H9 (cell line): Measurements from ENCODE around the gene NUP98. TPM values are rescaled to one million over a fixed set of nuclear protein-coding genes. Genes with fewer than 3 reads are reported as not detected.

ENCODE experiments used
- DNase-seq: peaks from one replicate; pipeline ENCODE4 v3.0.0-alpha.2; 2017
- H2AFZ ChIP-seq: one replicate; pipeline ENCODE4 v1.6.1; 2013; ENCODE audit warnings: mild to moderate bottlenecking, low read length, control low read depth, moderate library complexity
- H2AK5ac ChIP-seq: 2 replicates; pipeline ENCODE4 v1.6.1; 2013; ENCODE audit warnings: low read length, control low read depth, mixed read lengths; ENCODE audit not compliant: insufficient read length
- H2BK120ac ChIP-seq: one replicate; pipeline ENCODE4 v1.6.1; 2013; ENCODE audit warnings: low read depth, mild to moderate bottlenecking, low read length, control low read depth, inconsistent platforms; ENCODE audit not compliant: poor library complexity, severe bottlenecking
- H2BK12ac ChIP-seq: 2 replicates; pipeline ENCODE4 v1.6.1; 2013; ENCODE audit warnings: low read length, control low read depth, mixed read lengths, low read depth; ENCODE audit not compliant: insufficient read length
- H2BK15ac ChIP-seq: 2 replicates; pipeline ENCODE4 v1.6.1; 2013; ENCODE audit warnings: low read depth, low read length, control low read depth
- H2BK20ac ChIP-seq: one replicate; pipeline ENCODE4 v1.6.1; 2013; ENCODE audit warnings: low read depth, mild to moderate bottlenecking, low read length, control low read depth, inconsistent platforms; ENCODE audit not compliant: poor library complexity, severe bottlenecking
- H2BK5ac ChIP-seq: 2 replicates; pipeline ENCODE4 v1.6.1; 2013; ENCODE audit warnings: low read length, control low read depth, mixed read lengths; ENCODE audit not compliant: insufficient read length
- H3K14ac ChIP-seq: 2 replicates; pipeline ENCODE4 v1.6.1; 2013; ENCODE audit warnings: low read length, control low read depth; ENCODE audit not compliant: insufficient read depth
- H3K18ac ChIP-seq: 2 replicates; pipeline ENCODE4 v1.6.1; 2013; ENCODE audit warnings: low read depth, mild to moderate bottlenecking, mixed read lengths, low read length, control low read depth; ENCODE audit not compliant: insufficient read length
- H3K23ac ChIP-seq: 2 replicates; pipeline ENCODE4 v1.6.1; 2013; ENCODE audit warnings: low read length, control low read depth, mixed read lengths, low read depth; ENCODE audit not compliant: insufficient read length
- H3K23me2 ChIP-seq: 2 replicates; pipeline ENCODE4 v1.6.1; 2013; ENCODE audit warnings: low read depth, mild to moderate bottlenecking, mixed read lengths, low read length, control low read depth; ENCODE audit not compliant: insufficient read length, poor library complexity, severe bottlenecking
- H3K27ac ChIP-seq: 2 replicates; pipeline ENCODE4 v1.5.1; 2013; ENCODE audit warnings: low read length, control low read depth, mixed read lengths, low read depth; ENCODE audit not compliant: insufficient read length
- H3K27me3 ChIP-seq: 2 replicates; pipeline ENCODE4 v1.6.1; 2013; ENCODE audit warnings: low read length, control low read depth, inconsistent platforms; ENCODE audit not compliant: insufficient read depth
- H3K4ac ChIP-seq: 2 replicates; pipeline ENCODE4 v1.6.1; 2013; ENCODE audit warnings: low read depth, mild to moderate bottlenecking, control low read depth, inconsistent platforms, low read length, moderate library complexity
- H3K4me1 ChIP-seq: 2 replicates; pipeline ENCODE4 v1.6.1; 2013; ENCODE audit warnings: low read length, control low read depth, inconsistent platforms; ENCODE audit not compliant: insufficient read depth
- H3K4me2 ChIP-seq: 2 replicates; pipeline ENCODE4 v1.6.1; 2013; ENCODE audit warnings: low read length, control low read depth, mixed read lengths; ENCODE audit not compliant: insufficient read length, insufficient read depth
- H3K56ac ChIP-seq: 2 replicates; pipeline ENCODE4 v1.6.1; 2013; ENCODE audit warnings: low read depth, mild to moderate bottlenecking, mixed read lengths, low read length, control low read depth; ENCODE audit not compliant: insufficient read length
- H3K79me1 ChIP-seq: 2 replicates; pipeline ENCODE4 v1.6.1; 2013; ENCODE audit warnings: low read depth, mild to moderate bottlenecking, moderate library complexity, low read length, control low read depth, inconsistent platforms; ENCODE audit not compliant: insufficient read depth, poor library complexity, severe bottlenecking
- H3K79me2 ChIP-seq: 2 replicates; pipeline ENCODE4 v1.6.1; 2013; ENCODE audit warnings: low read length, control low read depth, inconsistent platforms; ENCODE audit not compliant: insufficient read depth
- H3K9ac ChIP-seq: 2 replicates; pipeline ENCODE4 v1.6.1; 2013; ENCODE audit warnings: low read length, control low read depth, mixed read lengths; ENCODE audit not compliant: insufficient read length; ENCODE audit errors: extremely low read depth
- H3K9me3 ChIP-seq: one replicate; pipeline ENCODE4 v1.6.1; 2013; ENCODE audit warnings: low read depth, low read length, inconsistent platforms; ENCODE audit not compliant: control insufficient read depth
- H3T11ph ChIP-seq: one replicate; pipeline ENCODE4 v1.6.1; 2013; ENCODE audit warnings: mild to moderate bottlenecking, low read length, control low read depth, inconsistent platforms
- H4K20me1 ChIP-seq: one replicate; pipeline ENCODE4 v1.6.1; 2013; ENCODE audit not compliant: control insufficient read depth, insufficient read length, insufficient read depth
- H4K5ac ChIP-seq: 2 replicates; pipeline ENCODE4 v1.6.1; 2013; ENCODE audit warnings: low read depth, mild to moderate bottlenecking, mixed read lengths, low read length, control low read depth; ENCODE audit not compliant: insufficient read length
- H4K8ac ChIP-seq: replicated peaks from 2 replicates; pipeline ENCODE4 v1.6.1; 2013; ENCODE audit warnings: low read length, control low read depth, mixed read lengths, low read depth; ENCODE audit not compliant: insufficient read length
- H4K91ac ChIP-seq: 2 replicates; pipeline ENCODE4 v1.6.1; 2013; ENCODE audit warnings: low read depth, mild to moderate bottlenecking, moderate library complexity, mixed read lengths, low read length, control low read depth; ENCODE audit not compliant: insufficient read length
- H3K27ac Mint-ChIP-seq, 3 experiments: 2 replicates in 2 of 3; 3 replicates in 1 of 3; pipeline ENCODE4 v1.8.0; 2020 to 2021; ENCODE audit warnings: mixed read lengths in 3 of 3, mild to moderate bottlenecking in 1 of 3, moderate library complexity in 1 of 3
- H3K27me3 Mint-ChIP-seq: 2 replicates; pipeline ENCODE4 v1.8.0; 2021; ENCODE audit warnings: low read depth, mild to moderate bottlenecking, moderate library complexity, mixed read lengths
- H3K36me3 Mint-ChIP-seq, 3 experiments: 2 replicates in 2 of 3; 3 replicates in 1 of 3; pipeline ENCODE4 v1.8.0; 2020 to 2021; ENCODE audit warnings: low read depth in 3 of 3, mixed read lengths in 3 of 3; ENCODE audit not compliant: insufficient read depth in 1 of 3
- H3K4me1 Mint-ChIP-seq, 2 experiments: 2 replicates each; pipeline ENCODE4 v1.8.0; 2020; ENCODE audit warnings: mixed read lengths in 2 of 2
- H3K4me3 Mint-ChIP-seq, 2 experiments: 2 replicates in 1 of 2; 3 replicates in 1 of 2; pipeline ENCODE4 v1.8.0; 2020 to 2021; ENCODE audit warnings: mild to moderate bottlenecking in 2 of 2, mixed read lengths in 2 of 2, moderate library complexity in 1 of 2
- H3K9me3 Mint-ChIP-seq, 2 experiments: 2 replicates in 1 of 2; 3 replicates in 1 of 2; pipeline ENCODE4 v1.8.0; 2020; ENCODE audit warnings: mild to moderate bottlenecking in 2 of 2, mixed read lengths in 2 of 2, moderate library complexity in 1 of 2
- WGBS: extraction: QIAGEN DNeasy Blood & Tissue Kit; methylation state at CpG from one replicate; pipeline ENCODE4 v1.1.7; 2013; ENCODE audit warnings: missing lambda C conversion rate, low lambda C conversion rate, mixed read lengths; ENCODE audit not compliant: insufficient read length; ENCODE audit errors: extremely low coverage; 5-methylcytosine and 5-hydroxymethylcytosine counted together
- total RNA-seq: library from RNA; stranded (reverse); gene quantifications from 2 replicates; pipeline ENCODE4 v1.2.1, GENCODE V29; 2021
- TF ChIP-seq, protein P1 (sequence below): fragments of 200-600 bp; sonication (generic); conservative IDR thresholded peaks from 3 replicates; pipeline ENCODE4 v1.8.0; 2021; ENCODE audit warnings: antibody characterized with exemption, mild to moderate bottlenecking

The NUP98 gene
- total RNA-seq, 1 experiment from 2014 or later: 105 TPM

DNA sequence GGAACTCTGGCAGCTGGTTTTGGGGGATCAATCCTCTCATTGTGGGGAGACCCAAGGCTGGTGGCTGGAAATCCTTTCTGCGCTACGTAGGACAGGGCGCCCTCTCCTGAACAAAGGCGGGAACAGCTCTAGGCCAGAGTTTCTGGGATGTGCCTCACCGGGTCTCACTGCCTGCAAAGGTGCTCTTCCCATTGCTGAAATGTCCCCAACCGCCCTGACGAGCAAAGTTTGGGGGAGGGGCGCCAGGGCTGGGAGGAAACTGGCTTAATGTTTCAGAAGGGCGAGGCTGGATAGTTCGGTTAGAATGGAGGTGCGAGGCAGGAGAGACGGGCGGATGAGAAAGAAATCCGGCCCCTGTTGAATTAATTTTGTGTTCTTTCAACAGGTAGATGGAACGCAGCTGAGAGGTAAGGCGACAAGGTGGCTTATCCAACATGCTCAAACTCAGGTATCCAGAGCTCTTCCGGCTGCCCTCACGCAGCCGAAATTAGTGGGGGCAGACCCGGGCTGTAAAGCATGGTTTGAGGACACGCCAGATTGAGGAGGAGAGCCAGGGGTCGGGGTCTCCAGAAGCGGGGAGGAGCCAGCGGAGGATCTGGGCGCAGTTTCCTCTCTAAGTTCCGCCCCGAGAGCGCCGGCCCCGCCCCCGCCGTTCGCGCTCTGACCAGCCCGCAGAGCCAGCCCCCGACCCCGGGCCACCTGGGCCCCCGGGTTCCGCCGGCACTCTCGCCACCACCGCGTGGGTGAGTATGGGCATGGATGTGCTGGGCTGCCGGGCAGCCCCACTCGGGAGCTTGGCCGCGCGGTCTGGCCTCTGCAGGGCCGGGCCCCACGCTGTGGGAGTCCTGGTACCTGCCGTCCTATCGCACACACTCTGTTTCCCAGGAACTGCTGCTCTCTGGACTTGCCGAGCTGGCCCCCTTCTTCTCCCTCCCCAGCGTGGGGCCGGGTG, 10.8 kb upstream of the NUP98 start, which contains the start of gene PGAP2:
TSS of gene PGAP2 (plus strand) at position 652 of the 952 bp plus-strand sequence. CDS start 2,700 bp downstream, outside the sequence.
- H3K9me3 ChIP-seq: no peaks in the 10 kb centered on the region
- TF ChIP-seq, protein P1, sequence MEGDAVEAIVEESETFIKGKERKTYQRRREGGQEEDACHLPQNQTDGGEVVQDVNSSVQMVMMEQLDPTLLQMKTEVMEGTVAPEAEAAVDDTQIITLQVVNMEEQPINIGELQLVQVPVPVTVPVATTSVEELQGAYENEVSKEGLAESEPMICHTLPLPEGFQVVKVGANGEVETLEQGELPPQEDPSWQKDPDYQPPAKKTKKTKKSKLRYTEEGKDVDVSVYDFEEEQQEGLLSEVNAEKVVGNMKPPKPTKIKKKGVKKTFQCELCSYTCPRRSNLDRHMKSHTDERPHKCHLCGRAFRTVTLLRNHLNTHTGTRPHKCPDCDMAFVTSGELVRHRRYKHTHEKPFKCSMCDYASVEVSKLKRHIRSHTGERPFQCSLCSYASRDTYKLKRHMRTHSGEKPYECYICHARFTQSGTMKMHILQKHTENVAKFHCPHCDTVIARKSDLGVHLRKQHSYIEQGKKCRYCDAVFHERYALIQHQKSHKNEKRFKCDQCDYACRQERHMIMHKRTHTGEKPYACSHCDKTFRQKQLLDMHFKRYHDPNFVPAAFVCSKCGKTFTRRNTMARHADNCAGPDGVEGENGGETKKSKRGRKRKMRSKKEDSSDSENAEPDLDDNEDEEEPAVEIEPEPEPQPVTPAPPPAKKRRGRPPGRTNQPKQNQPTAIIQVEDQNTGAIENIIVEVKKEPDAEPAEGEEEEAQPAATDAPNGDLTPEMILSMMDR: peak; percentile 80
- H3K79me2 ChIP-seq: 0 out of 2 replicates have a peak, but pooled peaks cover 2% of the 10 kb centered on the region
- H2BK120ac ChIP-seq: no peak within 1 kb of the TSS
- no peak within 1 kb of the TSS for H4K5ac ChIP-seq
- H3K4me2 ChIP-seq: peak within 1 kb of the TSS; percentile 76
- no peak within 1 kb of the TSS for H4K8ac ChIP-seq
- Mint-ChIP-seq H3K27ac (peak within 1 kb of the TSS; percentile 94 to 96 (median 95)), H3K4me1 (peaks cover 14 to 17% of the 10 kb centered on the region in 2 experiments), H3K4me3 (peak within 1 kb of the TSS; percentile 86 to 98), H3K36me3 (peaks cover 0 to 5% (median 0%) of the 10 kb centered on the region in 3 experiments; a peak in 2 of 7 replicates), H3K27me3 (no peaks in the 10 kb centered on the region), H3K9me3 (no peaks in the 10 kb centered on the region)
- H3K23me2 ChIP-seq: peaks cover 9% of the 10 kb centered on the region
- H3K79me1 ChIP-seq: no peaks in the 10 kb centered on the region
- no peak within 1 kb of the TSS for H3T11ph ChIP-seq
- 0 out of 2 replicates have a peak within 1 kb of the TSS, but pooled peaks have one; percentile 62 for H3K14ac ChIP-seq
- no peak within 1 kb of the TSS for H2BK12ac ChIP-seq
- H3K27ac ChIP-seq: no peak within 1 kb of the TSS
- H2AK5ac ChIP-seq: no peak within 1 kb of the TSS
- peak within 1 kb of the TSS; percentile 51 for H3K18ac ChIP-seq
- H2BK5ac ChIP-seq: no peak within 1 kb of the TSS
- H3K27me3 ChIP-seq: no peaks in the 10 kb centered on the region
- H2AFZ ChIP-seq: peak within 1 kb of the TSS; percentile 41
- DNase-seq: peak; percentile 89
- H3K9ac ChIP-seq: peak within 1 kb of the TSS; percentile 56
- no peak within 1 kb of the TSS for H3K4ac ChIP-seq
- H3K23ac ChIP-seq: no peak within 1 kb of the TSS
- no peaks in the 10 kb centered on the region for H4K20me1 ChIP-seq
- H2BK15ac ChIP-seq: no peak within 1 kb of the TSS
- H3K56ac ChIP-seq: no peak within 1 kb of the TSS
- WGBS: no CpG with 5 or more reads among the region's 55 CpGs
- no peak within 1 kb of the TSS for H2BK20ac ChIP-seq
- no peak within 1 kb of the TSS for H4K91ac ChIP-seq
- H3K4me1 ChIP-seq: no peaks in the 10 kb centered on the region
